Type B pancreatic cell (in vitro differentiated cells): ENCODE measurements around the gene BABAM2. TPM values are rescaled to one million over a fixed set of nuclear protein-coding genes. Genes with fewer than 3 reads are reported as not detected.

Experiments used
- DNase-seq: peaks from one replicate; pipeline ENCODE4 v3.0.0; 2021; ENCODE audit warnings: mixed read lengths; ENCODE audit not compliant: unreplicated experiment; ENCODE audit errors: extremely low spot score
- H3K27ac Mint-ChIP-seq: 2 replicates; pipeline ENCODE4 v1.8.0; 2021; ENCODE audit warnings: mild to moderate bottlenecking, mixed read lengths
- H3K27me3 Mint-ChIP-seq: 2 replicates; pipeline ENCODE4 v1.8.0; 2021; ENCODE audit warnings: mixed read lengths
- H3K36me3 Mint-ChIP-seq: 2 replicates; pipeline ENCODE4 v1.8.0; 2021; ENCODE audit warnings: mixed read lengths
- H3K4me1 Mint-ChIP-seq: one replicate; pipeline ENCODE4 v1.8.0; 2021; ENCODE audit warnings: mixed read lengths; ENCODE audit not compliant: unreplicated experiment
- H3K4me3 Mint-ChIP-seq: 2 replicates; pipeline ENCODE4 v1.8.0; 2021; ENCODE audit warnings: mild to moderate bottlenecking, mixed read lengths
- H3K9me3 Mint-ChIP-seq: 2 replicates; pipeline ENCODE4 v1.8.0; 2021; ENCODE audit warnings: mixed read lengths
- CTCF ChIP-seq: fragments of 200-600 bp; sonication (generic); conservative IDR thresholded peaks from 2 replicates; pipeline ENCODE4 v1.5.0; 2021; ENCODE audit warnings: antibody characterized with exemption, mild to moderate bottlenecking
- total RNA-seq: library from RNA; stranded (reverse); gene quantifications from 2 replicates; pipeline ENCODE4 v1.2.1, GENCODE V29; 2021; ENCODE audit warnings: low replicate concordance

BABAM2 gene
- total RNA-seq, 1 donor from 2014 or later: 30.4 TPM

GRCh38 chr2:28150236-28150915, 259.8 kb downstream of the BABAM2 start:
- Mint-ChIP-seq H3K27me3 (no peaks in the 10 kb centered on the region), H3K9me3 (peaks cover 4% of the 10 kb centered on the region), H3K4me3 (no peak overlapping the region), H3K4me1 (no peaks in the 10 kb centered on the region), H3K27ac (no peak overlapping the region), H3K36me3 (peaks cover 13% of the 10 kb centered on the region)
- no peak for TF ChIP-seq CTCF
- no peak for DNase-seq

- H3K27me3 Mint-ChIP-seq: no peaks in the 10 kb centered on the region
- no peaks in the 10 kb centered on the region for H3K4me1 Mint-ChIP-seq
- peaks cover 16% of the 10 kb centered on the region for H3K36me3 Mint-ChIP-seq
- peaks cover 6% of the 10 kb centered on the region for H3K9me3 Mint-ChIP-seq
- no peak for DNase-seq
- TF ChIP-seq CTCF: no peak
- H3K4me3 Mint-ChIP-seq: no peak overlapping the region
- H3K27ac Mint-ChIP-seq: no peak overlapping the region
Observed at GRCh38 chr2:28150994-28151393, 260.5 kb downstream of the BABAM2 start.

- H3K36me3 Mint-ChIP-seq: peaks cover 15% of the 10 kb centered on the region
- no peak overlapping the region for H3K27ac Mint-ChIP-seq
- no peak for TF ChIP-seq CTCF
- H3K27me3 Mint-ChIP-seq: no peaks in the 10 kb centered on the region
- H3K4me1 Mint-ChIP-seq: no peaks in the 10 kb centered on the region
- no peak for DNase-seq
- H3K9me3 Mint-ChIP-seq: peaks cover 5% of the 10 kb centered on the region
- H3K4me3 Mint-ChIP-seq: no peak overlapping the region
Observed at GRCh38 chr2:28152585-28153280, 262.2 kb downstream of the BABAM2 start.

DNA sequence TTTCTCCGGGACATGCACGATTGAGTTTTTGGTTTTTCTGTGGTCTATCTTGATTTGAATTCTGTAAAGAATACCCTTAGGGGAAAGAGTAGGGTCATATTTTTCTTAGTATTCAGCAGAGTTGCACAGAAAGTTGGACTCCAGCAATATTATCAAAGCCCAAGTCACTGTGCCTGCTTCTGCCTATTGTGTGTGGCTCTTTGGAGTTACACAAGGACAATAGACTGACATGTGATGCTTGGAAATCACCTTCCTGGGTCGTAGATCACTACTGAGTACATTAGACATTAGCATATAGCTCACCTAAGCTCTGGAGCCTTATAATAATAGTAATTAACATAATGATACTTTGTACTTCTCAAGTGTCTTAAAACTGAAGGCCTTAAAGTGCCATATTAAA, 263.3 kb downstream of the BABAM2 start:
- no peak for DNase-seq
- no peak overlapping the region for H3K27ac Mint-ChIP-seq
- peaks cover 15% of the 10 kb centered on the region for H3K36me3 Mint-ChIP-seq
- H3K4me1 Mint-ChIP-seq: no peaks in the 10 kb centered on the region
- peaks cover 5% of the 10 kb centered on the region for H3K9me3 Mint-ChIP-seq
- TF ChIP-seq CTCF: no peak
- H3K27me3 Mint-ChIP-seq: no peaks in the 10 kb centered on the region
- no peak overlapping the region for H3K4me3 Mint-ChIP-seq

DNA sequence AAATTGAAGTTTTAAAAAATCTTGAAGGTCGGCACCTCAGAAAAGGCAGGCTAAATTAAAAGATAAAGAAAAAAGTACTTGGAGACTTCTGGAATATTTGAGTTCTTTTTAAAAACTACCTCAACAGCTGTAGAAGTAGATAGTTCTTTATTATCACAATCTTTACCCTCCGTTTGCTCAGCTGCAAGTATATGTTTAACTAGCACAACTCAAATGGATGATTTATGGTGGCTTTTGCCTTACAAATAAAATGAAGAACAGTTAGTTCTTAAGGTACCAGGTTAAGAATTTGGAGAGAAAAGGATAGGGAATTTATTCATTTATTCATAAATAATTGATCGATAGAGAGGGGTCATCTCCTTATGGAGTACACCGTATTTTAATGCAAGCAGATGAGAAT, 264.6 kb downstream of the BABAM2 start:
- Mint-ChIP-seq H3K9me3 (peaks cover 9% of the 10 kb centered on the region), H3K27ac (no peak overlapping the region), H3K27me3 (no peaks in the 10 kb centered on the region), H3K4me1 (no peaks in the 10 kb centered on the region), H3K36me3 (peaks cover 18% of the 10 kb centered on the region), H3K4me3 (no peak overlapping the region)
- no peak for DNase-seq
- no peak for TF ChIP-seq CTCF
